HG02852 (cell line): ENCODE results near the gene G2E3.
"Not testable (repeated sequence)": the region's sequence is repeated elsewhere in the genome, so short reads cannot be mapped to it uniquely, and the experiment has no call there.

ENCODE experiments used
- ATAC-seq: cut with Tn5 transposase; IDR thresholded peaks from one replicate; pipeline ENCODE4 v1.9.1; 2021; ENCODE audit warnings: mild to moderate bottlenecking, moderate library complexity; ENCODE audit not compliant: unreplicated experiment

Gene G2E3, protein sequence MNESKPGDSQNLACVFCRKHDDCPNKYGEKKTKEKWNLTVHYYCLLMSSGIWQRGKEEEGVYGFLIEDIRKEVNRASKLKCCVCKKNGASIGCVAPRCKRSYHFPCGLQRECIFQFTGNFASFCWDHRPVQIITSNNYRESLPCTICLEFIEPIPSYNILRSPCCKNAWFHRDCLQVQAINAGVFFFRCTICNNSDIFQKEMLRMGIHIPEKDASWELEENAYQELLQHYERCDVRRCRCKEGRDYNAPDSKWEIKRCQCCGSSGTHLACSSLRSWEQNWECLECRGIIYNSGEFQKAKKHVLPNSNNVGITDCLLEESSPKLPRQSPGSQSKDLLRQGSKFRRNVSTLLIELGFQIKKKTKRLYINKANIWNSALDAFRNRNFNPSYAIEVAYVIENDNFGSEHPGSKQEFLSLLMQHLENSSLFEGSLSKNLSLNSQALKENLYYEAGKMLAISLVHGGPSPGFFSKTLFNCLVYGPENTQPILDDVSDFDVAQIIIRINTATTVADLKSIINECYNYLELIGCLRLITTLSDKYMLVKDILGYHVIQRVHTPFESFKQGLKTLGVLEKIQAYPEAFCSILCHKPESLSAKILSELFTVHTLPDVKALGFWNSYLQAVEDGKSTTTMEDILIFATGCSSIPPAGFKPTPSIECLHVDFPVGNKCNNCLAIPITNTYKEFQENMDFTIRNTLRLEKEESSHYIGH

DNA sequence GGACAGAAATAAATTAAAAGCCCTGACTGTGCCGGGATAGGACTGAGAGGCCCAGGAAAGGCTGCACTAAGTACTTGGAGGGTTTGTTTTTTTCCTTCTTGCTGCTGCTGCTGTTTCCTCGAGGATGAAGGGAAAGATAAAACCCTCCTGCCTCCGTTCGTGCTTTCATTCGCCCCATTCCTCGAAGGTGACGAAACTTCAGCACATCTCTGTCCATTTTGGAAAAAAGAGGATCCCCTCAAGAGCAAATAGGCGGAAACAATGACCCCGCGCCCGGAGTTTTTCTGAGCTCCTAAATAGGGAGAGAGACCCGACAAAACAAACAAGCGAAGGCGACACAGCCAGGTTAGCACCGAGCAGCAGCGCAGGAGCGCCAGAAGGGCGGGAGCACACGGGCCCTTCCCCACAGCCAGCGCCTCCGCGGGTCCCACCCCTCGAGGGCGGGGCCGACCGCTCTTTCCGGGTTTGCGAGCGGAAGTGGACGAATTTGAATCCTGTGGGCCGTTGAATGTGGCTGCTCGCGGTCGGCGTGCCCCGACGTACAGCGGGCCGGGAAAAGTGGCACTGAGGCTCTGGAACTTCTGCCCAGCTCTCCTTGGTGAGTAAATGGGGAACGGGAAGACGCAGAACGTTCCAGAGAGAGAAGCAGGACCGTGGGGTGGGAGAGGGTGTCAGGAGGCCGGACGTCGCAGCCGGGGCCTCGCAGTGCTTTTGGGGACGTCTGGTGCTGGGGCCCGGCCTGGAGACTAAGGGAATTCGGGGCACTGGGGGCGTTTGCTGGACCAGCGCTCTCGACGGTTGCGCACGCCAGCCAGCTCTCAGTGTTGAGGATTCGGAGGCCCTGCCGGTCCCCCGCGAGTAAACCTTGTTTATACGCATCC is at the start of gene G2E3:
Gene G2E3, plus strand, starts transcription at position 484 of the 881 bp plus-strand sequence. CDS start 21,922 bp downstream, outside the sequence.
- peak; percentile 99 for ATAC-seq

DNA sequence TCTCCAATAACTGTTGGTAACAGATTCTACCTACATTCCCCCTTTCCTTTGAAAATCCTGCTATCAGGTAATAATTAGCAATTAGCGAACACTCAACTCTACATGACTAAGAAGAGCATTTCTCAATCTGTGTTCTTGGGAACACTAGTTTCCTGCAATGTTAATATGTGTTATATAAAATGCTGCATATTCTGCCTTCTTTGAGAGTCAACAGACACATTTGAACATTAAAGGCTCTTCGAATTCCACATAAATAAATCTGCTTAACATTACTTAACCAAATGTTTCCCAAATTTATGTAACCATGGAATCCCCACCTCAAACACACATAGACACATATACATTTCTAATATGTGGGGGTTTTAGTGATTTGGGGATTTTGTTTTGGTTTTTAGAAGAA is 41.2 kb upstream of the G2E3 start:
- no peak for ATAC-seq

DNA sequence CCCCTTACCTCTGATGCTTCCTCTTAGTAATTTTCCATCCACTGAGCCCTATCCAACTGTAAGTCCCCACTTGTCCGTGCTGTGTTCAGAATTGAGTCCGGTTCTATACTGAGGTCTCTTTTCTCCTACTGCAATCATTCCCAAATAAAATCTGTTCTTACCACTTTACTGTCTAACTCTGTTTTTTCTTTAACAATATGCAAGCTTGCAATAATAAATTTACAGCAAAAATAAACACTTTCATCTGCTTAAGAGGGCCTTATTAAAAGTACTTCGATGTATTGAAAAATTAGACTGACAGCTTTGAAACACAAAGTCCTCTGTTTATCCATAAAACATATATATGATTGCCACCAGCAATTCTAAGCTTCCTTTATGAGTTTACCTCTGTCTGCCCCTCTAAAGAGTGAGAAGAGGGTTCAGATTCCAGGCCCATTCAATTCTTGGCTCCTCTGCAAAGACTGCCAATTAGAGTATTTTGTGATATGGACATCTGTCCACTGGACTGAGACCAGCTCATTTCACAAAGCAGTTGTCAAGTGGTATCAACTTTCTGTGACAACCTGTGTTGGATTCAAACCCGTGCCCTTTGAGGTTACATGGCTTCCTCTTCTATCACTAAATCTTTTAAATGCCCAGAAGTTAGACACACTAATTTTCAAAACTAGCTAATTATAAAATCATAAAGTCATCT is 39.9 kb upstream of the G2E3 start:
- ATAC-seq: no peak

DNA sequence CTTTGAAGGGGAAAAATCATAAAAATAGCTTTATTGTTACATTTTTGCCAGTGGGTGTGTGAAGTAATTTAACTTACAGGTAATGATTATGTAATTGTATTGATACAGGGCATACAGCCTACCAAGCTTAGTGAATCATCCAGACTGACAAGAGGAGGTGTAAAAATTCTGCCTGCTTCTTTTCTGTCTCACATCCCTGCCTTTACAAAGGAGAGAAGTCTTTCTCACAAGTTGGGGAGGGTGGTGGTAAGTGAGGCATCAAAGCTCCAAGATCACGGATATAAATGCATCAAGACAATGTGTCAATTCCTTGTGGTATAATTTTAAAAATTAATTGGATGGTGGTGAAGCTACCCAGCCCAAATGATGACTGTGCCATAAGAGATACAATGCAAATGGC is 39.0 kb upstream of the G2E3 start:
- no peak for ATAC-seq

DNA sequence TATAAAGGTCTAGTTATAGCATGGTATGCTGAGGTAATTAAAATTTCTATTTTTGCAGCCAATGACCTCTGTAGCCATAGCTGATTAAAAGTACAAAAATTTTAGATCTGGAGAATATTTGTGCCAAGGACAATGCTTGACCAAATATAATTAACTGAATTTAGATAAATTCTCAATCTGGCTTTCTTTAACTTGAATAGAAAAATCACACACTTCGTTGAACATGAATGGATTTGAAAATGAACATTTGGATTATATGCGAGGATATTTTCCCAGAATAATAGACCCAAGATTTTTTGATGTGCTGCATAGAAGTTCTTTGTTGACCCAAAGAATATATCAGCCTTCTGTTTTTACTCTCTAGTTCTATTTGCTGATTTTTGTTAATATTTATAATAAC is 38.4 kb upstream of the G2E3 start:
- no peak for ATAC-seq

DNA sequence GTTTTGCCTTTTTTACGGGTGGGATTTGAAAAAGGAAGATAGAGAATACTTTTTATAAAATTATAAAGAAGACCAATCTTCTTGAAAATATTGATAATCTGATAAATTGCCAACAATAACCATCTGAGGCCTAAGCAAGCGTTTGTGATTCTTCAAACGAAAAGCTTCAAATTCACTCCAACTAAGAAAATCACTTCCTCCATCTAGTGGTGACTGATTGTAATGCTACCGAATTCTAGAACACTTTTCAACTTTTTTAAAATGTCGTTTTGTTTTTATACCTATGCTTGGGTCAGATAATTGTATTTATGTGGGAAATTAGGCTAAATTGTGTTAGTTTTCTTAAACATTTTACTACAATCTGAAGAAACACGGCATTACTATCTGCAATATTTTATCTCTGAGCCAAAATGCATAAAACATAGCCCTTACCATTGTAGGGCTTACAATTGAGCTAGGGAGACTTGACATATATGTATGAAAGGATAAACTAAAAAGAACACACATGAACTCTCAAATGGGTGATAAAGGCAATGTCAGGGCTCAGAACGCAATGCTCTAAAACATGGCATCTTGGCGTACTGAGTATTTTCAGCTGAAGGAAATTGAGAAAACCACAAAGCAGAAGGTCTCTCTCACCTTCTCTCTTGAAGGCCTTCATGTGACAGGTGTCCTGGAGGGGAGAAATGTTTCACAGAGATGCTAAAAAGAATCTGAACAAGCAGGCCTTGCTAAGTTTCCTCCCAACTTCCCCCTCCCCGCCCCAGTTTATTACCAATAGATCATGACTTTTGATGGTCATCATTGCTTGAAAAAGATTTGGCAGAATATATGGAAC is 36.8 kb upstream of the G2E3 start:
- peak; percentile 72 for ATAC-seq

DNA sequence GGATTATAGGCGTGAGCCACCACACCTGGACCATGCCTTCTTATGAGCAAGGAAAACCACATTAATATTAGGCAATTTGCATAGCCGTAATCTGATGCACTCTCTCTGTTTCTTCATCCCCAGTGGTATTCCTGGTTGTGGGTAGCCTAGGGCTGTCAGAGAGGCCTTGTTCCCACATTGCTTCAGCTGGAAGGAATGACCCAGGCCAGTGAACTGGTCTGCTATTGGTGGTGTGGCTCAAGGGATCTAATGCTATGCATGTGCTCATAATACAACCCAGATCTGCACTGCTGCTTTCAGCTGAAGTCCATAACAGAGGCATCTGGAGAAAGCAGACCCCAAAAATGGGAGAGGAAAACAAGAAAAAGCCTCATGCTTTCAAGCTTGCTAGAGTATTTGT is 33.1 kb upstream of the G2E3 start:
- no peak for ATAC-seq

DNA sequence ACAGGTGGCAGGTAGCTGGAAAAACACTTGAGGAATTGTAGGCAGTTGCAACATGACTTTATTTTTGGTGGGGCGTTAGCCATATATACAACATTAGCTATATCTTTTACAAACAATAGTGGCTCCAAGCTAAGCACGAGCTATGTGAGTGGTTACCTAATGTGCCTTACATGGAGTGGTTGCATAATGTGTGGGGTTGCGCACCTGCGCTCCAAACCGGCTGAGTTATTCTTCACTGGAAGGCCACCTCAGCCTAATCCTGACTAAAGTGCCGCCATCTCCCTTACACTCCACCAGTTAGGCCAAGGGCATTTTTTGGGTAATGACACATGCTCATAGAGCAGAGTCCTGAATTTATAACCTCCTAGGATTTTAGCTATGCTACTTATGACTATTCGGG is 31.8 kb upstream of the G2E3 start:
- ATAC-seq: no peak

DNA sequence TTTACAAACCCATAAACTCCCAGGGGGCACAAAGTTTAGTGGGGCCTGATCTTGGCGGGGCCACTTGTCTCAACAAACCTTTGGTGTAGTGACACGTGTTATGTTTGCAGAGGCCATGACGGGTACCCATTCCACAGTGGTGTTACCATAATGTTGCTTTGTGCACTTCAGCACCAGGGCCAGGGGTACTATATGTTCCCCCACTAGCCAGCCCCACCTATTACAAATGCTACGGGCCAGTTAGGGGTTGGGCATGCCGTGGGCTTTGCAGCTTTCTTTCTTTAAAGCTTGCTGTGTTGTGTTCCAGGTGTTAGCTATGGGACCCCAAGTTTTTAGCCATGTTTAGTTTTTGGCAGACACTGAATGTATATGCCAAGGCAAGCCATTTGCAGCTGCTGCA is 30.8 kb upstream of the G2E3 start:
- ATAC-seq: no peak

DNA sequence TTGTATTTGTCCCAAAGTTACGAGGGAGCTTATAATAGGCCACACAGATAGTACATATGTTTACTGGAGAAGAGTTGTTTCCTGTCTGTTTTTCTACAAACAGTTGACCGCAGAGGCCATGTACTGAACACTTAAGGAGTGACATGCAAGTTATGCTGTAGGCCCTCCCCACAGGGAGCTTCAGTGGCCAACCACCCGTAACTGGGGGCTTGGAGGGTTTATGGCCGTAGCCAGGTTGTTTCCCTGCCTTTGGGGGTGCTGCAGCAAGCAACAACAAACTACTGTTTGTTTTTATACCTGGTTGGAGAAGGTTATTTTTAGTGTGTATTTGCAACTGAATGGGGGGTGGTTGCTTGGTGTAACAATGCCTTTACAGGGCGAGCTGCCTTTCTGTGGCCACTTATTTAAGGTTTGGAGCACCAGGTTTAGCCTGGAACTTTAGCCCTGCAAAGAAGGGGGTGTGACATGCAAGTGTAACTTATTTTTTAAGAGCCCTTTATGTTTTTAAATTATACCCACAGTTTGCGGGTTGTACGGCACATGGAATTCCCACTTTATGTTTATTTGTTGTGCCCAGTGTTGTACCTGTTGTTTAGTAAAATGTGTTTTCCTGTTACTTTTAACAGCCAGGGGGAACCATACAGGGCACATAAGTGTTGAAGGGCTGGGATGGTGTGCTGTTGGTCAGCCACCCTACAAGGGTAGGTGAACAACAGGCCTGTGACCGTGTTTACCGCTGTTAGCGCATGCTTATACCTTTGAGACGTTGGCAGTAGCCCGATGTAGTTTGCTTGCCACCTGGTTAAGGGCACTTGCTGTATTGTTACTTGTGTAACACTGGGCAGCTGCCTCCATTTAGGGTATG is 29.9 kb upstream of the G2E3 start:
- ATAC-seq: no peak

DNA sequence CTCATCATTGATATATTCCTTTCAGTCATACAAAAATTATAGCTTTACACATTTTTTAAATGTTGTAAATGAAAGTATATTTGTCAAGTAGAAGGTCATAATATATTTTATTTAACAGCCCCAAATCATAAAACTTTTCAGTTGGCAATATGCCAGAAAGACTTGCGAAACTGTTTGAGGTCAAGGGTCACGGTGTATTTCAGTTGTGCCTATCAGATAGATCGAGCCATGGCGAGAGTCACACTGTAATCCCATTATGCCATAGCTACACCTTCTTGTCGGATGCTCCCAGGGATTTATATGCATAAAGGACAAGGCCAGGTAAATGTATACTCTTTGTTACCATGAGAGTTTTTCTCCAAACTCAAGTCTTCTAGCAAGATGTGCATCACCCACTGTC is 26.7 kb upstream of the G2E3 start:
- ATAC-seq: no peak

DNA sequence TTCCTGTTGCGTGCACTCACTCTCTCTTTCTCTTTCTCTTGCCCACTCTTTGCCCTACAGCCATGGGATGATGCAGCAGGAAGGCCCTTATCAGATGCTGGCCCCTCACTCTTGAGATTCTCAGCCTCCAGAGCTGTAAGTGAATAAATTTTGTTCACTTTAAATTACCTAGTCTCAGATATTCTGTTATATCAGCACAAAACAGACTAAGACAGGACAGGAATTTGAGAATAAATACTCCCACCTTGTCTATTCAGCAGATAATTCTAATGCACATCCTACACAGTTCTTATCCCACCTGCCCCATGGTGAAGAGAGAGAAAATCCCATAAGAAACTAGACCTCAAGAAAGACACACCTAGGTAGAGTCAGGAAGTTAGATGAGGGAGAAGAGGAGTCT is 25.8 kb upstream of the G2E3 start:
- no peak for ATAC-seq

DNA sequence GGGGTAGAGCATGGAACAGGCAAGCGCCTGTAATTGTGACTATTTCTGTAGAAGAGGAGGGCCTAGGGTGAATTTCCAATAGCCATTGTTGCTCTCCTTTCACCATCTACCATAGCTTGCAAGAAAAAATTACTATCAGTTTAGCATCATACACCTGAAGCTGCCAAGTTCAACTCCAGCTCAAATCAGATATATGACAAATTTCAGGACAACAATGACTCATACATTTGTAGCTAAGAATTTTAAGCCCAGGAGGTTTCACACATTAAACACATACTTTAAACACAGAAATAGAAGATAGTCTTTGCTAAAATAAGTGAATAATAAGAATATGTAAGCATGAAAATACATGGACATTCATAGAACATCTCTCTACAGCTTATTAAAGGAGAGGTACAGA is 17.6 kb upstream of the G2E3 start:
- no peak for ATAC-seq

DNA sequence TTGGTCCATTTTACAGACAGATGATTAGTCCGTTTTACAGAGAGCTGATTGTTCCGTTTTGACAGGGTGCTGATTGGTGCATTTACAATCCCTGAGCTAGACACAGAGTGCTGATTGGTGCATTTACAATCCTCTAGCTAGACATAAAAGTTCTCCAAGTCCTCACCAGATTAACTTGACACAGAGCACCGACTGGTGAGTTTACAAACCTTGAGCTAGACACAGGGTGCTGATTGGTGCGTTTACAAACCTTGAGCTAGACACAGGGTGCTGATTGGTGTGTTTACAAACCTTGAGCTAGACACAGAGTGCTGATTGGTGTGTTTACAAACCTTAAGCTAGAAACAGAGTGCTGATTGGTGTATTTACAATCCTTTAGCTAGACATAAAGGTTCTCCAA is 12.2 kb upstream of the G2E3 start:
- not testable (repeated sequence) for ATAC-seq

DNA sequence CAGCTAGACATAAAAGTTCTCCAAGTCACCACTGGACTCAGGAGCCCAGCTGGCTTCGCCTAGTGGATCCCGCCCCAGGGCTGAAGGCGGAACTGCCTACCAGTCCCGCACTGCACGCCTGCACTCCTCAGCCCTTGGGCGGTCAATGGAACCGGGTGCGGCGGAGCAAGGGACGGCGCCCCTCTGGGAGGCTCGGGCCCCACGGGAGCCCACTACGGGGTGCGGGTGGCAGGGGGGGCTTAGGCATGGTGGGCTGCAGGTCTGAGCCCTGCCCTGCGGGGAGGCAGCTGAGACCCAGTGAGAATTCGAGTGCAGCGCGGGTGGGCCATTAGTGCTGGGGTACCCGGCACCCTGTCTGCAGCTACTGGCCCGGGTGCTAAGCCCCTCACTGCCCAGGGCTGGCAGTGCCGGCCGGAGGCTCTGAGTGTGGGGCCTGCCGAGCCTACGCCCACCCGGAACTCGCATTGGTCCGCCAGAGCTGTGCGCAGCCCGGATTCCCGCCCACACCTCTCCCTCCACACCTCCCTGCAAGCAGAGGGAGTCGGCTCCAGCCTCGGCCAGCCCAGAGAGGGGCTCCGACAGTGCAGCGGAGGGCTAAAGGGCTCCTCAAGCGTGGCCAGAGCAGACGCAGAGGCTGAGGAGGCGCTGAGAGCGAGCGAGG is 11.4 kb upstream of the G2E3 start:
- no peak for ATAC-seq

DNA sequence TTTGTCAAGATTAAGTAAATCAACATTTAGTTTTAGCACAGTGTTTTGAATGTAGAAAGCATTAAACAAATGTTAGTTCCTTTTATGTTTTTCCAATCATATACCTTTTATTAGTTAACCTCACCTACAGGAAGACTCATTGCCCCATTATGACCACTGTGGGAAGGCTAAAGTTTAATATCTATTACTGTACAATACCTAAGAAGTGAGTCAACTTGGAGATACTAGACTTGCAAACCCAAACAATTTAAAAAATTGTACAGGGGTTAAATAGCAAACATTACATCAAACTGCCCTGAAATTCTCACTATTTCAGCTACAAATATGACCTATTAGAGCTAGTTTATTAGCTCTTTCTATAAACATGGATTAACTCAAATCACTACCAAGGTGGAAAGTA is 8.6 kb upstream of the G2E3 start:
- ATAC-seq: no peak

DNA sequence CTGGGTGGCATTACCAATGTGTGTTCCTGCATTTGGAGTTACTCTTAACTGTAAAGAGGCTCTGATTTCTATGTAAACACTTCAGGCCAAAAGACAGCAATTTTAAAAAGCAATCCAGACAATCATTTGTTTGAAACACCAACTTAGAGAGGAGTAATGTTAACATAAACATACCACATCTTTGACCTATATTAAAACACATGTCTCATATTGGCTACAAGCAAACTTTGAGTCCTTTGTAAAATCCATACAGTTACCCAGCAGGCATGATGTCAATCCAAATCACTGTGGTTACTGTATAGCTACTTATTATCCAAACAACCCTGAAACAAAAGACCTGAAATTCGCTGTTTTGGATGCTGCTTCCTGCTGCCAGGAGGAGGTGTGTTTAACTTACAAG is 7.5 kb upstream of the G2E3 start:
- ATAC-seq: no peak

DNA sequence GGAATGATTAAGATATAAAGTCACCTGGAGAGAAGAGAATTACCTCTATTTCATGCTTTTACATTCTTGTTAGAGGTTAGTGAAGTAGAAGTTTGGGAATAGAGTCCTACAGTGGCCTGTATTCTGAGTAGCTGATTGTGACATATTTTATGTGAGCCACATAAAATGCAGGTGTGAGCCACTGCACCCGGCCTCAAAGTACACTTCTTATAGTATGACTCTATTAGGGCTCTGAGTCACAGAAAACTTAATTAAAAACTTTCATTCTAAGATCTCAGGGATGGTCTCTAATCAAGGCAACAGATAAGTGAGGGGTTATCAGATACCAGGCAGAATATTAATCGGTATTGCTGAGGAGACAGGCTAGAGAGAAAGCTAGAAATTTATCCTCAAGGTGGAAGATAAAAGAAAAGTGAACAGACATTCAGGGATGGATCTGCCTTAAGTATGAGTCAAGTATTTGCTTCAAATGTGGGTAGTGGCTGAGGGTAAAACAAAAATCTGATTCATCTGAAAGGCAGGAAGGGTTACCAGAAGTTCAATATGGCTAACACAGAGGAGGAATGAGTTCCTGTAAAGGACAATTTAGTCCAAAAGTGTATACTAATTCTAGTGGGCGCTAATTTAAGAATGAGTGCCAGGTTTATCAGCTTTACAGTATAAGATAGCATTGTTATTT is 5.5 kb upstream of the G2E3 start:
- no peak for ATAC-seq
